Left lung (tissue), 10 donors: Measurements from ENCODE around the gene LAMTOR1. TPM values are rescaled to one million over a fixed set of nuclear protein-coding genes. Genes with fewer than 3 reads are reported as not detected.
A peak's percentile ranks its signal among the peaks of the same experiment; 100 is the strongest.

Source experiments
- ATAC-seq: fragments of 200-7000 bp; cut with Tn5 transposase; one replicate; pipeline ENCODE4 v1.9.1; 2020; ENCODE audit warnings: moderate library complexity
- DNase-seq, 4 donors: peaks; one replicate each; pipeline ENCODE4 v3.0.0-alpha.2; 2013 to 2020
- H3K27ac ChIP-seq, 2 donors: fragments of 200-600 bp; sonication (generic) in 1 of 2; one replicate each; pipeline versions ENCODE4 v1.5.0 to v1.8.0; 2020 to 2021
- H3K27me3 ChIP-seq, 2 donors: fragments of 200-600 bp; sonication (generic) in 1 of 2; one replicate each; pipeline versions ENCODE4 v1.5.0 to v1.8.0; 2020 to 2021
- H3K36me3 ChIP-seq, 2 donors: fragments of 200-600 bp; sonication (generic) in 1 of 2; one replicate each; pipeline versions ENCODE4 v1.5.0 to v1.8.0; 2020 to 2021
- H3K4me1 ChIP-seq, 2 donors: fragments of 200-600 bp; one replicate each; pipeline ENCODE4 v1.8.0; 2021
- H3K4me3 ChIP-seq, 2 donors: fragments of 200-600 bp; sonication (generic) in 1 of 2; one replicate each; pipeline versions ENCODE4 v1.5.0 to v1.8.0; 2020 to 2021; ENCODE audit warnings: mild to moderate bottlenecking in 1 of 2
- H3K9me3 ChIP-seq, 2 donors: fragments of 200-600 bp; sonication (generic) in 1 of 2; one replicate each; pipeline versions ENCODE4 v1.5.0 to v1.8.0; 2020 to 2021
- intact Hi-C, 2 donors: fragments of 100-400 bp; cut with DNase I; formaldehyde crosslinking; loops; one replicate each; pipeline versions ENCODE4 v1.11.2 to v1.14.2; 2022
- polyA plus RNA-seq, 6 donors: library from polyadenylated mRNA; unstranded; fragments of 120-200 nt; gene quantifications; one replicate each; pipeline ENCODE4 v1.2.1, GENCODE V29; 2013; ENCODE audit not compliant: insufficient read length in 6 of 6
- total RNA-seq, 2 donors: library from RNA; stranded (reverse); fragmentation: NEBNext Ultra II Directional; extraction: Animal tissue kit (Norgen Biotek cat#: 25700); gene quantifications; one replicate each; pipeline ENCODE4 v1.2.1, GENCODE V29; 2021
- TF ChIP-seq, protein P1 (sequence below), 2 donors: fragments of 200-600 bp; sonication (generic) in 1 of 2; IDR thresholded peaks; one replicate each; pipeline versions ENCODE4 v1.5.0 to v1.8.0; 2021; ENCODE audit warnings: antibody characterized with exemption in 2 of 2
- donor health status: DM: no; HTN: yes; CAD: no.
- donor health status: DM: no; HTN: no; CAD: no.

LAMTOR1 gene
- total and polyA plus RNA-seq, 8 donors: 92.5 to 118 (median 112) TPM

DNA sequence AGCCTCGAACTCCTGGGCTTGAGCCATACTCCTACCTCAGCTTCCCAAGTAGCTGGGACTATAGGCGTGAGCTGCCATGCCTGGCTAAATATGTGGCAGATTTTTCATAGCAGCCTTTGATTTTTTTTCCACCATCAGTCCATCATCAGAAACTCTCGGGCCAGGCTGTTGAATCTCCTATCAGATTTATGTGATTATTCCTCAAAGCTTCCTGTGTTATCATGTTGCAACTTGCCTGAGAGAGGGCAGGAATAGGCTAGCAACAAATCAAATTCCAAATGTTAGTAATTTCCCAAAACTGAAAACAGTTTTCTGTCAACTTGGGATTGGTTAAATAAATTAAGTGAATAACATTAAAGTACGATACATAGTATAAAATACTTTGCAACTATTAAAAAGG is 19.0 kb downstream of the LAMTOR1 start:
- TF ChIP-seq, protein P1, sequence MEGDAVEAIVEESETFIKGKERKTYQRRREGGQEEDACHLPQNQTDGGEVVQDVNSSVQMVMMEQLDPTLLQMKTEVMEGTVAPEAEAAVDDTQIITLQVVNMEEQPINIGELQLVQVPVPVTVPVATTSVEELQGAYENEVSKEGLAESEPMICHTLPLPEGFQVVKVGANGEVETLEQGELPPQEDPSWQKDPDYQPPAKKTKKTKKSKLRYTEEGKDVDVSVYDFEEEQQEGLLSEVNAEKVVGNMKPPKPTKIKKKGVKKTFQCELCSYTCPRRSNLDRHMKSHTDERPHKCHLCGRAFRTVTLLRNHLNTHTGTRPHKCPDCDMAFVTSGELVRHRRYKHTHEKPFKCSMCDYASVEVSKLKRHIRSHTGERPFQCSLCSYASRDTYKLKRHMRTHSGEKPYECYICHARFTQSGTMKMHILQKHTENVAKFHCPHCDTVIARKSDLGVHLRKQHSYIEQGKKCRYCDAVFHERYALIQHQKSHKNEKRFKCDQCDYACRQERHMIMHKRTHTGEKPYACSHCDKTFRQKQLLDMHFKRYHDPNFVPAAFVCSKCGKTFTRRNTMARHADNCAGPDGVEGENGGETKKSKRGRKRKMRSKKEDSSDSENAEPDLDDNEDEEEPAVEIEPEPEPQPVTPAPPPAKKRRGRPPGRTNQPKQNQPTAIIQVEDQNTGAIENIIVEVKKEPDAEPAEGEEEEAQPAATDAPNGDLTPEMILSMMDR (IDR thresholded peaks at IDR 0.05): no peak
- Histone ChIP-seq H3K36me3 (peaks cover 0 to 7% of the 10 kb centered on the region in 2 donors), H3K9me3 (no peaks in the 10 kb centered on the region), H3K4me1 (peaks cover 5 to 28% of the 10 kb centered on the region in 2 donors), H3K27ac (no peak overlapping the region), H3K27me3 (no peaks in the 10 kb centered on the region), H3K4me3 (no peak overlapping the region)
- ATAC-seq (no peak), DNase-seq (no peak)
- intact Hi-C loops: no loop called here

DNA sequence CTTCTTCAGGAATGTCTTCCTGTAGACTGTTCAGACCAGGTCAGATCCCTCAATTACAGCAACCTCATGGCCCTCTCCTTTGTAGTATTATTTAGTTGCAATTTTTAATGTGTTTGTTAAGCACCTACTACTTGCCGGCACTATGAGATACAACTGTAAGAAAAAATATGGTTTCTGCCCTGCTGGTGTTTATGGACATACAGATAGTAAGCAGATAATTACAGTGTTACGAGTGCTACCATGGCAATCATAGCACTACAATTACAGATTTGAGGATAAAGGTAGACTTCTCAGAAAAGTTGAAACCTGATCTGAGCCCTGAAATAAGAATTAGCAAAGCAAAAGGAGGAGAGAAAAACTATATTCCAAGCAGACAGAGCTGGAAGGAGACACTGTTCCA is 19.7 kb downstream of the LAMTOR1 start:
- Histone ChIP-seq H3K27me3 (no peaks in the 10 kb centered on the region), H3K4me3 (no peak overlapping the region), H3K4me1 (peaks cover 5 to 35% of the 10 kb centered on the region in 2 donors), H3K27ac (no peak overlapping the region), H3K36me3 (peaks cover 0 to under 1% of the 10 kb centered on the region in 2 donors), H3K9me3 (no peaks in the 10 kb centered on the region)
- intact Hi-C loops: no loop called here
- no peak for DNase-seq
- TF ChIP-seq, protein P1 (IDR thresholded peaks at IDR 0.05): no peak
- ATAC-seq: no peak

DNA sequence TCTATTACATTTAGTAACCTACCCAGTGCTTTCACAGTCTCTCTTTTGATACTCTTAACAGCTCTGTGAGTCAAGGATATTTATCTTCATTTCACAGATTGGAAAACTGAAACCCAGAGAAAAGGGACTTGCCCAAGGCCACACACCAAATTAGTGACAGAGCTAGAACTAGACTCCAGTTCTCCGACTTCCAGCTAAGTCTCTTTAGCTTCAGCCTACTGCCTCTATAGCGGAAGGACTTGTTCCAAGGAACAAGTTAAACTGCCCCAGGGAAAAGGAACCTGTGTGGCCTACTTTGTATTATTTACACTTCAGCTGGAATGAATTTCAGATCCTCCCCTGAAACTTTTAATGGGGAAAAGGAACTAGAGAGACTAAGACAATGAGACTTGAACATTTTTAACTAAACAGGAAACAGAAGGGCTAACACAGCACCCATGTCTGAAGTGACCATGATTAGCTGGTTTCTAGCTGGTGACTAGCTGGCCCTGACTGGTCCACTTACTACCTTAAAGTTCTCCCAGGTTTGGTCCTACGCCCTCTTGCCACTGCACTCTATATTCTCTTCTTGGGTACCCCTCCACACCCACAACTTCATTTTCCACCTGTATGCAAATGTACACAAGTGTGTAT is 21.2 kb downstream of the LAMTOR1 start:
- Histone ChIP-seq H3K36me3 (no peaks in the 10 kb centered on the region), H3K27me3 (no peaks in the 10 kb centered on the region), H3K4me3 (no peak overlapping the region), H3K4me1 (peaks cover 5 to 41% of the 10 kb centered on the region in 2 donors), H3K9me3 (no peaks in the 10 kb centered on the region), H3K27ac (peak overlapping the region; percentile 91 to 92)
- intact Hi-C loops: no loop called here
- DNase-seq (peak in 1 of 4 donors; percentile 51), ATAC-seq (no peak)
- TF ChIP-seq, protein P1 (IDR thresholded peaks at IDR 0.05): no peak

DNA sequence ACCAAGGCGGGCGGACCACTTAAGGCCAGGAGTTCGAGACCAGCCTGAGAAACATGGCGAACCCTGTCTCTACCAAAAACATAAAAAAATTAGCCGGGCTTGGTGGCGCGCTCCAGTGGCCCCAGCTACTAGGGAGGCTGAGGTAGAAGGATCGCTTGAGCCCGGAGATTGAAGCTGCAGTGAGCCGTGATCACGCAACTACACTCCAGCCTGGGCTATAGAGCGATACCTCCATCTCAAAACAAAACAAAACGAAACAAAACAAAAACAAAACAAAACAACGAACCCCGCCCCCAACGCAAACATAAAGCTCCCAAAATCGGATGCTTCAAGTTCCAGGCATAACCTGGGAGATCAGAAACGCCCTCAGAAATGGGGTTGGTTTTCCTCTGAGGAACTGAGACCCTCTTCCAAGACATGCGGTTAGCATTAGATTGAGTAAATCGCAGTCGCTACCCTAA is 21.9 kb downstream of the LAMTOR1 start:
- ATAC-seq (no peak), DNase-seq (no peak)
- no peaks in the 10 kb centered on the region for H3K9me3 ChIP-seq
- no peaks in the 10 kb centered on the region for H3K36me3 ChIP-seq
- H3K4me1 ChIP-seq: peaks cover 5 to 48% of the 10 kb centered on the region in 2 donors
- peak overlapping the region; percentile 91 to 92 for H3K27ac ChIP-seq
- H3K27me3 ChIP-seq: no peaks in the 10 kb centered on the region
- intact Hi-C loops: no loop called here
- H3K4me3 ChIP-seq: peak overlapping the region; percentile 49 to 61
- TF ChIP-seq, protein P1 (IDR thresholded peaks at IDR 0.05): no peak

DNA sequence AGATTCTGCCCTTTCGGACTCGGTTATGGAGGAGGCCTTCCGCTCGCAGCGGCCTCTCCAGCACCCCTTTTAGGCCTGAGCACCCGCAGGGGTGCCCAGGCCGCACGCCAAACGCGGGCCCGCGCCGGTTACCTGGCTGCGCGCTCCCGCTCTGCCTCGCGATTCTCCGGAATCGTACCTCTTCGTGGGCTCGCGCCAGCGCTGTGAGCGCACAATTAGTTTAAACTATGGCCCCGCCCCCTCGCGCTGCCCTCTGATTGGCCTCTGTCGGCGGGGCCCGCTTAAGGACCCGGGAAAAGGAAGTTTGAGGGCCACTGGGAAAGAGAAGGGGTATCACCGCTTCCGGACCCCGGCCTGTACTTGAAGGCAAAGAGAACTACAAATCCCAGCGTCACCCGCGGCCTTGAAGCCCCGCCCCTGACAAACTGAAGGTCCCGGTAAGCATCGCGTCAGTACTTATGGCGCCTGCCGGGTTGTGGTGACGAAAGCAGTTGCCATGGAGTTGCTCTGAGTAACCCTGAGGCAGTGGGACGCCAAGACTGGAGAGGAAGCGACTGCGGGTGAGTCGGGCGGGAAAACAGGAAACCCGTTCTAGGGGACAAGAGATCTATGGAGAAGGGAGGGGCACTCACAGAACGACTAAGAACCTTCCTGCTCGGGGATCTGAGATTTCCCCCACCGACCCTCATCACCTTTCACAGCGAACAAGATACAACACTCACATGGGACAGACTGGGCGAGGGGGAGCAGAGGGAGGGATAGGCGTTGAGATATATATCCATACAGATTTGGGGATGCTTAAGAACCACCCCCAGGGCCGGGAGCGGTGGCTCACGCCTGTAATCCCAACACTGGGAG is 22.5 kb downstream of the LAMTOR1 start, which contains the start of the genes LRRC51 and NUMA1:
Gene LRRC51, plus strand, starts transcription at position 525 of the 858 bp plus-strand sequence. CDS start 8,234 bp downstream, outside the sequence.
Gene NUMA1, minus strand, starts transcription at position 217 of the 858 bp plus-strand sequence. CDS start 44,599 bp downstream, outside the sequence.
- peak within 1 kb of the TSS; percentile 91 to 92 for H3K27ac ChIP-seq
- TF ChIP-seq, protein P1 (IDR thresholded peaks at IDR 0.05): no peak
- DNase-seq (peak; percentile 98 to 100 (median 100)), ATAC-seq (peak; percentile 96)
- no peaks in the 10 kb centered on the region for H3K27me3 ChIP-seq
- no peaks in the 10 kb centered on the region for H3K36me3 ChIP-seq
- no peaks in the 10 kb centered on the region for H3K9me3 ChIP-seq
- H3K4me1 ChIP-seq: peaks cover 5 to 48% of the 10 kb centered on the region in 2 donors
- H3K4me3 ChIP-seq: peak within 1 kb of the TSS; percentile 49 to 61
- intact Hi-C loops: no loop called here
